Amniotic stem cell (primary cell): ENCODE results near the gene TMEM141.
"Not testable (repeated sequence)": the region's sequence is repeated elsewhere in the genome, so short reads cannot be mapped to it uniquely, and the experiment has no call there.

Experiments
- DNase-seq: peaks from one replicate; lab custom pipeline; 2025; lab: John Stamatoyannopoulos, UW

Gene TMEM141

GRCh38 chr9:136755302-136756133 lies 35.6 kb upstream of the TMEM141 start:
- not testable (repeated sequence) for DNase-seq

- DNase-seq: no peak
These were observed 35.1 kb upstream of the TMEM141 start for GRCh38 chr9:136756134-136756438.

GRCh38 chr9:136756836-136757235 lies 34.3 kb upstream of the TMEM141 start:
- no peak for DNase-seq

- no peak for DNase-seq
These were observed 33.8 kb upstream of the TMEM141 start for GRCh38 chr9:136757328-136757727.

GRCh38 chr9:136757751-136758140 lies 33.4 kb upstream of the TMEM141 start:
- no peak for DNase-seq

GRCh38 chr9:136759001-136759400 lies 32.1 kb upstream of the TMEM141 start:
- DNase-seq: no peak

GRCh38 chr9:136759436-136760325 lies 31.5 kb upstream of the TMEM141 start:
- no peak for DNase-seq

- no peak for DNase-seq
These were observed 30.7 kb upstream of the TMEM141 start for GRCh38 chr9:136760424-136760823.

GRCh38 chr9:136760834-136761544 lies 30.2 kb upstream of the TMEM141 start:
- DNase-seq: peak; percentile 36

GRCh38 chr9:136761545-136761981 lies 29.6 kb upstream of the TMEM141 start:
- no peak for DNase-seq

- DNase-seq: no peak
These were observed 28.9 kb upstream of the TMEM141 start for GRCh38 chr9:136762221-136762691.

GRCh38 chr9:136762915-136763648 lies 28.1 kb upstream of the TMEM141 start:
- DNase-seq: no peak

- DNase-seq: no peak
These were observed 27.5 kb upstream of the TMEM141 start for GRCh38 chr9:136763649-136764035.

- no peak for DNase-seq
These were observed 26.7 kb upstream of the TMEM141 start, which contains the start of gene LCN15 for GRCh38 chr9:136764301-136764891. TSS of gene LCN15 (minus strand) at chr9:136764518. CDS start at chr9:136764488, 30 bp downstream.

- DNase-seq: no peak
These were observed 26.1 kb upstream of the TMEM141 start for GRCh38 chr9:136765041-136765440.

- not testable (repeated sequence) for DNase-seq
These were observed 25.3 kb upstream of the TMEM141 start for GRCh38 chr9:136765745-136766409.

- DNase-seq: not testable (repeated sequence)
These were observed 24.6 kb upstream of the TMEM141 start for GRCh38 chr9:136766410-136767120.

- no peak for DNase-seq
These were observed 21.4 kb upstream of the TMEM141 start for GRCh38 chr9:136769710-136770191.

GRCh38 chr9:136771907-136772415 lies 19.2 kb upstream of the TMEM141 start:
- no peak for DNase-seq
